ENCODE measurements around the gene PDCD7.
"Not testable (repeated sequence)": the region's sequence is repeated elsewhere in the genome, so short reads cannot be mapped to it uniquely, and the experiment has no call there.

PDCD7 gene

GRCh38 chr15:65089206-65089824, 44.3 kb downstream of the PDCD7 start:
- DNase-seq: no peak

GRCh38 chr15:65088643-65089021, 45.0 kb downstream of the PDCD7 start:
- DNase-seq: no peak

- DNase-seq: no peak
Measured at GRCh38 chr15:65087873-65088642, 45.5 kb downstream of the PDCD7 start.

- no peak for DNase-seq
Measured at GRCh38 chr15:65087411-65087810, 46.2 kb downstream of the PDCD7 start.

- peak; percentile 28 for DNase-seq
Measured at GRCh38 chr15:65086680-65087111, 46.9 kb downstream of the PDCD7 start.

- DNase-seq: peak; percentile 58
Measured at GRCh38 chr15:65085990-65086679, 47.5 kb downstream of the PDCD7 start.

GRCh38 chr15:65085207-65085753, 48.3 kb downstream of the PDCD7 start:
- DNase-seq: no peak

GRCh38 chr15:65084500-65085206, 49.0 kb downstream of the PDCD7 start:
- no peak for DNase-seq

- DNase-seq: no peak
Measured at GRCh38 chr15:65083262-65083701, 50.3 kb downstream of the PDCD7 start.

GRCh38 chr15:65082303-65082953, 51.2 kb downstream of the PDCD7 start:
- peak; percentile 41 for DNase-seq

- DNase-seq: no peak
Measured at GRCh38 chr15:65081758-65082157, 51.9 kb downstream of the PDCD7 start.

- no peak for DNase-seq
Measured at GRCh38 chr15:65081270-65081669, 52.3 kb downstream of the PDCD7 start.

- no peak for DNase-seq
Measured at GRCh38 chr15:65079580-65079979, 54.0 kb downstream of the PDCD7 start.

- peak; percentile 74 for DNase-seq
Measured at GRCh38 chr15:65077981-65078352, 55.6 kb downstream of the PDCD7 start.

- DNase-seq: no peak
Measured at GRCh38 chr15:65077291-65077980, 56.2 kb downstream of the PDCD7 start.

GRCh38 chr15:65076486-65077290, 56.9 kb downstream of the PDCD7 start, which contains the start of gene KBTBD13:
TSS of gene KBTBD13 (plus strand) at chr15:65076746. CDS start at chr15:65076816, 70 bp downstream.
- no peak for DNase-seq

- peak; percentile 24 for DNase-seq
Measured at GRCh38 chr15:65075607-65076395, 57.8 kb downstream of the PDCD7 start.

- not testable (repeated sequence) for DNase-seq
Measured at GRCh38 chr15:65074946-65075345, 58.7 kb downstream of the PDCD7 start.

- DNase-seq: no peak
Measured at GRCh38 chr15:65072617-65073016, 61.0 kb downstream of the PDCD7 start.

- no peak for DNase-seq
Measured at GRCh38 chr15:65072027-65072426, 61.6 kb downstream of the PDCD7 start.

Measured in hematopoietic multipotent progenitor cell treated with erythropoietin and hydrocortisone succinate and interleukin-3 and kit ligand, for 6 days (in vitro differentiated cells).